Endothelial cell of umbilical vein (primary cell): ENCODE results near the gene SPEN. TPM values are rescaled to one million over a fixed set of nuclear protein-coding genes. Genes with fewer than 3 reads are reported as not detected.

ENCODE experiments used
- BruUV-seq: library from RNA; stranded (reverse); fragments of 400-500 nt; replicated peaks from 2 replicates; lab custom pipeline; 2021; lab: Mats Ljungman, UMichigan
- CTCF ChIA-PET: fragments of 300-600, 350-600 bp; sonication (Branson Sonifier 250); formaldehyde crosslinking; loops from one replicate; lab custom pipeline; 2021; ENCODE audit warnings: antibody characterized with exemption, inconsistent platforms; lab: Charles Lee
- POLR2A ChIA-PET: fragments of 300-600, 350-600 bp; sonication (Branson Sonifier 250); formaldehyde crosslinking; loops from one replicate; lab custom pipeline; 2021; ENCODE audit warnings: antibody characterized with exemption, inconsistent platforms; lab: Charles Lee
- DNase-seq: peaks from one replicate; pipeline ENCODE4 v3.0.0-alpha.2; 2011; ENCODE audit warnings: low read depth, low spot score
- FAIRE-seq: peaks from 2 replicates; lab custom pipeline; 2011; peaks lifted over from hg19 to GRCh38; lab: Jason Lieb, UNC
- H2AFZ ChIP-seq: 2 replicates; pipeline ENCODE4 v1.6.0; 2012; ENCODE audit warnings: low read depth, low read length, control low read depth, inconsistent platforms
- H3K27ac ChIP-seq: 2 replicates; pipeline ENCODE4 v1.5.1; 2011; ENCODE audit warnings: low read depth, mild to moderate bottlenecking, control low read depth, low read length, moderate library complexity; ENCODE audit not compliant: insufficient read depth
- H3K27me3 ChIP-seq, 2 experiments: 2 replicates each; pipeline versions ENCODE4 v1.6.0 to v1.6.1; 2011; ENCODE audit warnings: low read length in 2 of 2, mixed read lengths in 1 of 2; ENCODE audit not compliant: control insufficient read depth in 2 of 2, insufficient read depth in 2 of 2
- H3K36me3 ChIP-seq, 2 experiments: 2 replicates in 1 of 2; 3 replicates in 1 of 2; pipeline ENCODE4 v1.5.1; 2011; ENCODE audit warnings: low read length in 2 of 2, mild to moderate bottlenecking in 1 of 2, moderate library complexity in 1 of 2; ENCODE audit not compliant: control insufficient read depth in 2 of 2, insufficient read depth in 2 of 2; ENCODE audit errors: extremely low read depth in 1 of 2
- H3K4me1 ChIP-seq: 3 replicates; pipeline ENCODE4 v1.5.1; 2011; ENCODE audit warnings: mild to moderate bottlenecking, low read length; ENCODE audit not compliant: control insufficient read depth, insufficient read depth; ENCODE audit errors: extremely low read depth
- H3K4me2 ChIP-seq: 2 replicates; pipeline ENCODE4 v1.6.1; 2011; ENCODE audit warnings: low read length, control low read depth, mixed read lengths; ENCODE audit not compliant: insufficient read depth
- H3K4me3 ChIP-seq, 3 experiments: fragments of 200-600 bp in 1 of 3; sonication (generic), shearing (Covaris generic) in 1 of 3; replicated peaks in 1 of 3; 2 replicates each; pipeline ENCODE4 v1.5.1; 2011 to 2016; ENCODE audit warnings: control low read depth in 3 of 3, low read length in 3 of 3, mild to moderate bottlenecking in 2 of 3, inconsistent platforms in 1 of 3, low read depth in 1 of 3, moderate library complexity in 1 of 3; ENCODE audit not compliant: insufficient read depth in 1 of 3
- H3K79me2 ChIP-seq: 2 replicates; pipeline ENCODE4 v1.6.0; 2012; ENCODE audit warnings: low read length, inconsistent platforms; ENCODE audit not compliant: control insufficient read depth, insufficient read depth
- H3K9ac ChIP-seq: replicated peaks from 2 replicates; pipeline ENCODE3; 2011; ENCODE audit warnings: low read length, control low read depth; ENCODE audit not compliant: insufficient read depth; ENCODE audit errors: extremely low read depth
- H3K9me1 ChIP-seq: replicated peaks from 3 replicates; pipeline ENCODE4 v1.6.0; 2011; ENCODE audit warnings: mild to moderate bottlenecking, low read length; ENCODE audit not compliant: control insufficient read depth, insufficient read depth; ENCODE audit errors: extremely low read depth
- H3K9me3 ChIP-seq: replicated peaks from 2 replicates; pipeline ENCODE4 v1.5.1; 2012; ENCODE audit warnings: low read length, inconsistent platforms; ENCODE audit not compliant: control insufficient read depth, insufficient read depth
- H4K20me1 ChIP-seq: replicated peaks from 2 replicates; pipeline ENCODE3; 2011; ENCODE audit warnings: mild to moderate bottlenecking, low read length; ENCODE audit not compliant: control insufficient read depth, insufficient read depth; ENCODE audit errors: extremely low read depth
- CTCF ChIP-seq, 2 donors: IDR thresholded peaks; 1 replicate in 1 of 2; 2 replicates in 1 of 2; pipeline ENCODE4 v1.5.1; 2011; ENCODE audit warnings: low read length in 2 of 2, mild to moderate bottlenecking in 2 of 2, moderate library complexity in 2 of 2, control low read depth in 1 of 2, inconsistent platforms in 1 of 2, low read depth in 1 of 2; ENCODE audit not compliant: insufficient read depth in 1 of 2; ENCODE audit errors: extremely low read depth in 1 of 2
- EZH2 ChIP-seq: IDR thresholded peaks from 2 replicates; pipeline ENCODE4 v1.6.1; 2012; ENCODE audit warnings: borderline replicate concordance, low read depth, mild to moderate bottlenecking, moderate library complexity, low read length, inconsistent platforms; ENCODE audit not compliant: severe bottlenecking
- FOS ChIP-seq: IDR thresholded peaks from 2 replicates; pipeline ENCODE4 v1.6.1; 2011; ENCODE audit warnings: mild to moderate bottlenecking, low read length, moderate library complexity, borderline replicate concordance; ENCODE audit not compliant: insufficient read depth
- GATA2 ChIP-seq: IDR thresholded peaks from 2 replicates; pipeline ENCODE4 v1.7.0; 2011; ENCODE audit warnings: low read depth, mild to moderate bottlenecking, moderate library complexity, mixed read lengths, low read length; ENCODE audit not compliant: insufficient read length, insufficient read depth
- JUN ChIP-seq: IDR thresholded peaks from 2 replicates; pipeline ENCODE4 v1.6.1; 2011; ENCODE audit warnings: borderline replicate concordance, low read depth; ENCODE audit not compliant: insufficient read length, insufficient read depth
- MAX ChIP-seq: IDR thresholded peaks from 2 replicates; pipeline ENCODE4 v1.6.1; 2011; ENCODE audit not compliant: insufficient read depth, insufficient read length
- MYC ChIP-seq: IDR thresholded peaks from one replicate; pipeline ENCODE4 v1.6.1; 2011; ENCODE audit warnings: mild to moderate bottlenecking, low read depth, low read length
- POLR2A ChIP-seq: IDR thresholded peaks from 2 replicates; pipeline ENCODE4 v1.6.1; 2012; ENCODE audit warnings: low read depth, mild to moderate bottlenecking, control low read depth, low read length
- POLR2AphosphoS5 ChIP-seq: IDR thresholded peaks from 2 replicates; pipeline ENCODE4 v1.6.1; 2012; ENCODE audit warnings: low read depth, mild to moderate bottlenecking, control low read depth, low read length, moderate library complexity; ENCODE audit not compliant: insufficient read depth
- dilution Hi-C: fragments of 300-500 bp; cut with MboI; formaldehyde crosslinking; loops from one replicate; pipeline ENCODE4 v1.15.0; 2019; ENCODE audit warnings: low sequenced_read_pairs; ENCODE audit not compliant: extremely low pct_ligation_motif_present
- intact Hi-C: fragments of 100-400 bp; cut with micrococcal nuclease; formaldehyde crosslinking; loops from one replicate; pipeline ENCODE4 v1.10.0; 2022
- polyA plus RNA-seq, 4 experiments: library from polyadenylated mRNA; depleted of rRNA in 3 of 4; stranded (reverse) in 3 of 4; unstranded in 1 of 4; fragments of >200 nt; gene quantifications; 2 replicates each; pipeline versions ENCODE4 v1.2.1 to v1.2.3, GENCODE V29; 2011 to 2012; ENCODE audit warnings: missing spikeins in 1 of 4
- total RNA-seq: library from RNA; stranded (reverse); gene quantifications from 2 replicates; pipeline ENCODE4 v1.2.3, GENCODE V29; 2021

The SPEN gene
- total and polyA plus RNA-seq, 2 donors (not counting 3 experiments of a cell fraction or from before 2014, with no cell fraction given): 9.3 to 44.4 TPM

- Histone ChIP-seq H3K4me3 (no peak overlapping the region), H3K36me3 (no peaks in the 10 kb centered on the region), H3K27me3 (no peaks in the 10 kb centered on the region), H3K9me3 (no peaks in the 10 kb centered on the region), H3K4me1 (peaks cover 3% of the 10 kb centered on the region), H3K9me1 (no peaks in the 10 kb centered on the region), H3K4me2 (no peak overlapping the region), H3K79me2 (peaks cover 6% of the 10 kb centered on the region), H3K9ac (no peak overlapping the region), H2AFZ (no peak overlapping the region), H4K20me1 (no peaks in the 10 kb centered on the region), H3K27ac (no peak overlapping the region)
- ChIA-PET CTCF (interaction anchor here (1.0 to 2.1 kb wide), 3 partner anchors 9 to 37 kb away, joined by 3 to 8 read pairs (median 7); partner anchors contain the start of gene SPEN), POLR2A (interaction anchor here (1.2 to 1.5 kb wide), 2 partner anchors 9 to 22 kb away, joined by 3 to 4 read pairs; partner anchors contain the start of gene SPEN)
- no peak for FAIRE-seq
- BruUV-seq: no TSS peak
- intact Hi-C loops (no loop called here), dilution Hi-C loops (no loop called here)
- DNase-seq: no peak
- TF ChIP-seq MAX (no peak), MYC (no peak), CTCF (IDR thresholded peaks at IDR 0.05; ENCODE audit: extremely low read depth in 1 of 2, insufficient read depth in 1 of 2, low read depth in 1 of 2, low read length in 2 of 2) (no peak), EZH2 (no peak), JUN (no peak)
These were observed 9.6 kb upstream of the SPEN start for GRCh38 chr1:15837931-15838330.

- H3K4me1 ChIP-seq: no peaks in the 10 kb centered on the region
- dilution Hi-C loops: no loop called here
- CTCF ChIA-PET: interaction anchor here (1.0 to 2.1 kb wide), 3 partner anchors 9 to 36 kb away, joined by 3 to 8 read pairs (median 7); partner anchors contain the start of gene SPEN
- H2AFZ ChIP-seq: no peak overlapping the region
- TF ChIP-seq MYC: no peak
- no peak for TF ChIP-seq POLR2AphosphoS5
- no peak for TF ChIP-seq EZH2
- no peak for TF ChIP-seq POLR2A
- TF ChIP-seq JUN: no peak
- no peak for TF ChIP-seq CTCF (IDR thresholded peaks at IDR 0.05; ENCODE audit: extremely low read depth in 1 of 2, insufficient read depth in 1 of 2, low read depth in 1 of 2, low read length in 2 of 2)
- TF ChIP-seq MAX: no peak
- no peak for TF ChIP-seq FOS
- no peak for TF ChIP-seq GATA2
- FAIRE-seq: no peak
- DNase-seq: no peak
- H3K9me1 ChIP-seq: no peaks in the 10 kb centered on the region
- no peaks in the 10 kb centered on the region for H4K20me1 ChIP-seq
- no peaks in the 10 kb centered on the region for H3K27me3 ChIP-seq
- H3K27ac ChIP-seq: no peak overlapping the region
- POLR2A ChIA-PET: no interaction called here
- H3K4me3 ChIP-seq: no peak overlapping the region
- H3K36me3 ChIP-seq: no peaks in the 10 kb centered on the region
- no peak overlapping the region for H3K4me2 ChIP-seq
- no peak overlapping the region for H3K9ac ChIP-seq
- no peaks in the 10 kb centered on the region for H3K9me3 ChIP-seq
- intact Hi-C loops: no loop called here
- no peaks in the 10 kb centered on the region for H3K79me2 ChIP-seq
- no TSS peak for BruUV-seq
These were observed 8.8 kb upstream of the SPEN start for GRCh38 chr1:15838721-15839120.
